RPMI8226 (cell line): ENCODE data around the gene IPCEF1.
"Not testable (repeated sequence)": the region's sequence is repeated elsewhere in the genome, so short reads cannot be mapped to it uniquely, and the experiment has no call there.

Experiments used
- DNase-seq: peaks from one replicate; pipeline ENCODE4 v3.0.0-alpha.2; 2015

The IPCEF1 gene

GRCh38 chr6:154243793-154244750 is 112.5 kb downstream of the IPCEF1 start:
- no peak for DNase-seq

- no peak for DNase-seq
Observed at GRCh38 chr6:154242617-154243357, 113.8 kb downstream of the IPCEF1 start.

GRCh38 chr6:154241581-154241980 is 115.0 kb downstream of the IPCEF1 start:
- no peak for DNase-seq

GRCh38 chr6:154241061-154241460 is 115.5 kb downstream of the IPCEF1 start:
- not testable (repeated sequence) for DNase-seq

- DNase-seq: no peak
Observed at GRCh38 chr6:154239392-154239791, 117.2 kb downstream of the IPCEF1 start.

- DNase-seq: no peak
Observed at GRCh38 chr6:154238831-154239230, 117.8 kb downstream of the IPCEF1 start.

- no peak for DNase-seq
Observed at GRCh38 chr6:154236646-154237301, 119.8 kb downstream of the IPCEF1 start.

GRCh38 chr6:154234019-154234772 is 122.4 kb downstream of the IPCEF1 start:
- peak; percentile 55 for DNase-seq

- DNase-seq: no peak
Observed at GRCh38 chr6:154233383-154233782, 123.2 kb downstream of the IPCEF1 start.

- DNase-seq: no peak
Observed at GRCh38 chr6:154232013-154232910, 124.3 kb downstream of the IPCEF1 start.

GRCh38 chr6:154230910-154231595 is 125.5 kb downstream of the IPCEF1 start:
- no peak for DNase-seq

- no peak for DNase-seq
Observed at GRCh38 chr6:154230393-154230792, 126.2 kb downstream of the IPCEF1 start.

GRCh38 chr6:154229786-154230185 is 126.8 kb downstream of the IPCEF1 start:
- DNase-seq: peak; percentile 46

GRCh38 chr6:154228521-154228905 is 128.1 kb downstream of the IPCEF1 start:
- DNase-seq: no peak

- no peak for DNase-seq
Observed at GRCh38 chr6:154227862-154228520, 128.6 kb downstream of the IPCEF1 start.

GRCh38 chr6:154226461-154226860 is 130.1 kb downstream of the IPCEF1 start:
- no peak for DNase-seq

GRCh38 chr6:154223296-154223695 is 133.3 kb downstream of the IPCEF1 start:
- DNase-seq: no peak

GRCh38 chr6:154222716-154223115 is 133.9 kb downstream of the IPCEF1 start:
- DNase-seq: no peak

- no peak for DNase-seq
Observed at GRCh38 chr6:154219250-154219649, 137.4 kb downstream of the IPCEF1 start.

GRCh38 chr6:154218787-154219186 is 137.8 kb downstream of the IPCEF1 start:
- DNase-seq: no peak
